Measurements from ENCODE around the gene CDH8.

The CDH8 gene

GRCh38 chr16:62029947-62030346 is 6.3 kb downstream of the CDH8 start:
- Histone ChIP-seq H3K9me3 (ENCODE audit: control insufficient read depth, low read depth, low read length) (no peaks in the 10 kb centered on the region), H3K27ac (ENCODE audit: low read length) (no peak overlapping the region), H3K4me3 (ENCODE audit: low read length) (no peak overlapping the region), H3K9ac (ENCODE audit: low read length) (no peak overlapping the region), H3K36me3 (ENCODE audit: control insufficient read depth, low read depth, low read length) (no peaks in the 10 kb centered on the region), H3K27me3 (ENCODE audit: control insufficient read depth, insufficient read depth, low read length) (peaks cover 30% of the 10 kb centered on the region), H3K4me1 (ENCODE audit: control insufficient read depth, low read depth, low read length) (peaks cover 19% of the 10 kb centered on the region)

GRCh38 chr16:62022688-62023087 is 13.6 kb downstream of the CDH8 start:
- Histone ChIP-seq H3K9me3 (ENCODE audit: control insufficient read depth, low read depth, low read length) (no peaks in the 10 kb centered on the region), H3K4me3 (ENCODE audit: low read length) (no peak overlapping the region), H3K9ac (ENCODE audit: low read length) (no peak overlapping the region), H3K36me3 (ENCODE audit: control insufficient read depth, low read depth, low read length) (no peaks in the 10 kb centered on the region), H3K27ac (ENCODE audit: low read length) (no peak overlapping the region), H3K27me3 (ENCODE audit: control insufficient read depth, insufficient read depth, low read length) (no peaks in the 10 kb centered on the region), H3K4me1 (ENCODE audit: control insufficient read depth, low read depth, low read length) (peaks cover 24% of the 10 kb centered on the region)

DNA sequence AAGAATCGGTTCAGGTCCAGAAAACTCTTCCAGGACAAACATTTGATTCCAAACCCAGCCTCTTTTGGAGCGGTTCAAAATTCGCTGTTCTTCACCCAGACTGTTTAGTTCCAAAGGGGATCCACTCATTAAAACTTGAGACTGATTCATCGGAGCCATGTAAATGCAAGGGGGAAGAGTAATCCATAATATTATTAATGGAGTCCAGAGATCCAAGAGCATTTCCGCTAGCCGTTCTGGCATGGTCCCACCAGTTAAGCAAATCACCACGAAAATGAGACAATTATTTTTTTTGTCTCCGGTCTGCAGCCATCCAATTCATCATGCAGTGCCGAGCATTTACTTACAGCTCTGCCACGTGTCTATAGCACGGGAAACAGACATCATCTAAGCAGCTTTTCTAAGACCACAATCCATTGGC is 15.1 kb downstream of the CDH8 start:
- H3K27me3 ChIP-seq (ENCODE audit: control insufficient read depth, insufficient read depth, low read length), result no peaks in the 10 kb centered on the region
- H3K27ac ChIP-seq (ENCODE audit: low read length), result no peak overlapping the region
- H3K4me3 ChIP-seq (ENCODE audit: low read length), result no peak overlapping the region
- H3K4me1 ChIP-seq (ENCODE audit: control insufficient read depth, low read depth, low read length), result peaks cover 24% of the 10 kb centered on the region
- no peak overlapping the region for H3K9ac ChIP-seq (ENCODE audit: low read length)
- no peaks in the 10 kb centered on the region for H3K36me3 ChIP-seq (ENCODE audit: control insufficient read depth, low read depth, low read length)
- H3K9me3 ChIP-seq (ENCODE audit: control insufficient read depth, low read depth, low read length), result no peaks in the 10 kb centered on the region

- Histone ChIP-seq H3K27ac (ENCODE audit: low read length) (no peak overlapping the region), H3K36me3 (ENCODE audit: control insufficient read depth, low read depth, low read length) (no peaks in the 10 kb centered on the region), H3K27me3 (ENCODE audit: control insufficient read depth, insufficient read depth, low read length) (no peaks in the 10 kb centered on the region), H3K9me3 (ENCODE audit: control insufficient read depth, low read depth, low read length) (no peaks in the 10 kb centered on the region), H3K9ac (ENCODE audit: low read length) (no peak overlapping the region), H3K4me3 (ENCODE audit: low read length) (no peak overlapping the region), H3K4me1 (ENCODE audit: control insufficient read depth, low read depth, low read length) (peaks cover 24% of the 10 kb centered on the region)
Measured at GRCh38 chr16:62020681-62021080, 15.6 kb downstream of the CDH8 start.

DNA sequence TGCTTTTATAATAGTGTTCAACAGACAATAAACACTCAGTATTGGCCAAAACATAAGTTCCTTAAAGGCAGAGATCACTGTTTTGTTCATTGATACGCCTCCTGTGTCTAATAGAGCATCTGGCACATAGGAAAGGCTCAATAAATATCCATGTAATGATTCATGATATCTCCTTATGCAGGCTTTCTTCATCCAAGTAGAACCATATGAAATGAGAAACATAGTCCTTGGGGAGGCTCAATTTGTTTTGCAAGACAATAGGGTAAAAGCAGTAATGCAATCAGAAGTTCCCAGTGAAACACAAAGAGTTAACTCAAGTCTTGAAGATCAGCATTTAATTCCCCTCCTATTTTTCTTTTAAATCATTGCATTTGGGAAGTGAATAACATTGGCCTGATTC is 16.4 kb downstream of the CDH8 start:
- no peaks in the 10 kb centered on the region for H3K36me3 ChIP-seq (ENCODE audit: control insufficient read depth, low read depth, low read length)
- H3K9me3 ChIP-seq (ENCODE audit: control insufficient read depth, low read depth, low read length), result no peaks in the 10 kb centered on the region
- H3K9ac ChIP-seq (ENCODE audit: low read length), result no peak overlapping the region
- no peak overlapping the region for H3K4me3 ChIP-seq (ENCODE audit: low read length)
- no peak overlapping the region for H3K27ac ChIP-seq (ENCODE audit: low read length)
- H3K27me3 ChIP-seq (ENCODE audit: control insufficient read depth, insufficient read depth, low read length), result no peaks in the 10 kb centered on the region
- H3K4me1 ChIP-seq (ENCODE audit: control insufficient read depth, low read depth, low read length), result peaks cover 24% of the 10 kb centered on the region

- no peaks in the 10 kb centered on the region for H3K27me3 ChIP-seq (ENCODE audit: control insufficient read depth, insufficient read depth, low read length)
- H3K9me3 ChIP-seq (ENCODE audit: control insufficient read depth, low read depth, low read length), result no peaks in the 10 kb centered on the region
- no peaks in the 10 kb centered on the region for H3K36me3 ChIP-seq (ENCODE audit: control insufficient read depth, low read depth, low read length)
- no peak overlapping the region for H3K4me3 ChIP-seq (ENCODE audit: low read length)
- H3K9ac ChIP-seq (ENCODE audit: low read length), result no peak overlapping the region
- H3K4me1 ChIP-seq (ENCODE audit: control insufficient read depth, low read depth, low read length), result peaks cover 28% of the 10 kb centered on the region
- no peak overlapping the region for H3K27ac ChIP-seq (ENCODE audit: low read length)
Measured at GRCh38 chr16:62018301-62019060, 17.8 kb downstream of the CDH8 start.

- Histone ChIP-seq H3K4me3 (ENCODE audit: low read length) (no peak overlapping the region), H3K27ac (ENCODE audit: low read length) (no peak overlapping the region), H3K4me1 (ENCODE audit: control insufficient read depth, low read depth, low read length) (peaks cover 9% of the 10 kb centered on the region), H3K9ac (ENCODE audit: low read length) (no peak overlapping the region), H3K36me3 (ENCODE audit: control insufficient read depth, low read depth, low read length) (no peaks in the 10 kb centered on the region), H3K9me3 (ENCODE audit: control insufficient read depth, low read depth, low read length) (no peaks in the 10 kb centered on the region), H3K27me3 (ENCODE audit: control insufficient read depth, insufficient read depth, low read length) (no peaks in the 10 kb centered on the region)
Measured at GRCh38 chr16:62014319-62014923, 21.8 kb downstream of the CDH8 start.

GRCh38 chr16:62010186-62010585 is 26.1 kb downstream of the CDH8 start:
- Histone ChIP-seq H3K9me3 (ENCODE audit: control insufficient read depth, low read depth, low read length) (no peaks in the 10 kb centered on the region), H3K27me3 (ENCODE audit: control insufficient read depth, insufficient read depth, low read length) (no peaks in the 10 kb centered on the region), H3K4me3 (ENCODE audit: low read length) (no peak overlapping the region)

DNA sequence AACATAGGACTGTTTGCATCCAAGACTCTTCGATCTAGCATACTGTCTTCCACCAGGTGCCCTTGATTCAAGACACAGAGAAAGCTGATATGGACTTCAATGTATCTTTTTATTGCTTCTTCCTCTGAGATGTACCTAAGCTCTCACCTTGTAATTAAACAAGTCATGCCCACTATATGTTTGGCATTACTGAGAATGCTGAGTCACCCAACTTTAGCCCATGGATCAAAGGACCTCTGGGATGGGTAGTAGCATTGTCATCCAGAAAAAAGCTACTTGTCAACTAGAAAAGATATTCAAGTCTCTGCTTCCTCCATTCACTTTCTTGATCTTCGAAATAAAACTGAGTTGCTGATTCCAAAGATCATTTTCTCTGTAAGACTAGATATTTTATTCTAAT is 37.8 kb downstream of the CDH8 start:
- Histone ChIP-seq H3K4me3 (ENCODE audit: low read length) (no peak overlapping the region), H3K9me3 (ENCODE audit: control insufficient read depth, low read depth, low read length) (no peaks in the 10 kb centered on the region), H3K9ac (ENCODE audit: low read length) (no peak overlapping the region), H3K36me3 (ENCODE audit: control insufficient read depth, low read depth, low read length) (no peaks in the 10 kb centered on the region), H3K27ac (ENCODE audit: low read length) (no peak overlapping the region), H3K27me3 (ENCODE audit: control insufficient read depth, insufficient read depth, low read length) (no peaks in the 10 kb centered on the region), H3K4me1 (ENCODE audit: control insufficient read depth, low read depth, low read length) (peaks cover 7% of the 10 kb centered on the region)

More at GRCh38 chr16:62010186-62010585, 26.1 kb downstream of the CDH8 start:
- H3K4me1 ChIP-seq (ENCODE audit: control insufficient read depth, low read depth, low read length), result peaks cover 9% of the 10 kb centered on the region
- no peak overlapping the region for H3K27ac ChIP-seq (ENCODE audit: low read length)
- no peaks in the 10 kb centered on the region for H3K36me3 ChIP-seq (ENCODE audit: control insufficient read depth, low read depth, low read length)
- no peak overlapping the region for H3K9ac ChIP-seq (ENCODE audit: low read length)

GRCh38 chr16:61993108-61993507 is 43.1 kb downstream of the CDH8 start:
- Histone ChIP-seq H3K9me3 (ENCODE audit: control insufficient read depth, low read depth, low read length) (no peaks in the 10 kb centered on the region), H3K4me1 (ENCODE audit: control insufficient read depth, low read depth, low read length) (peaks cover 7% of the 10 kb centered on the region), H3K4me3 (ENCODE audit: low read length) (no peak overlapping the region), H3K9ac (ENCODE audit: low read length) (no peak overlapping the region), H3K27me3 (ENCODE audit: control insufficient read depth, insufficient read depth, low read length) (no peaks in the 10 kb centered on the region), H3K36me3 (ENCODE audit: control insufficient read depth, low read depth, low read length) (no peaks in the 10 kb centered on the region), H3K27ac (ENCODE audit: low read length) (no peak overlapping the region)

GRCh38 chr16:61987474-61988012 is 48.7 kb downstream of the CDH8 start:
- Histone ChIP-seq H3K9me3 (ENCODE audit: control insufficient read depth, low read depth, low read length) (no peaks in the 10 kb centered on the region), H3K4me1 (ENCODE audit: control insufficient read depth, low read depth, low read length) (peaks cover 7% of the 10 kb centered on the region), H3K27ac (ENCODE audit: low read length) (no peak overlapping the region), H3K27me3 (ENCODE audit: control insufficient read depth, insufficient read depth, low read length) (no peaks in the 10 kb centered on the region), H3K9ac (ENCODE audit: low read length) (no peak overlapping the region), H3K4me3 (ENCODE audit: low read length) (no peak overlapping the region), H3K36me3 (ENCODE audit: control insufficient read depth, low read depth, low read length) (no peaks in the 10 kb centered on the region)

- Histone ChIP-seq H3K36me3 (ENCODE audit: control insufficient read depth, low read depth, low read length) (no peaks in the 10 kb centered on the region), H3K9ac (ENCODE audit: low read length) (no peak overlapping the region), H3K27me3 (ENCODE audit: control insufficient read depth, insufficient read depth, low read length) (no peaks in the 10 kb centered on the region), H3K27ac (ENCODE audit: low read length) (no peak overlapping the region), H3K4me3 (ENCODE audit: low read length) (no peak overlapping the region), H3K4me1 (ENCODE audit: control insufficient read depth, low read depth, low read length) (peaks cover 16% of the 10 kb centered on the region), H3K9me3 (ENCODE audit: control insufficient read depth, low read depth, low read length) (no peaks in the 10 kb centered on the region)
Measured at GRCh38 chr16:61969077-61969382, 67.2 kb downstream of the CDH8 start.
